HG03039 (cell line): ENCODE measurements around the gene GALNS.

Experiments
- ATAC-seq: cut with Tn5 transposase; IDR thresholded peaks from one replicate; pipeline ENCODE4 v1.9.1; 2021; ENCODE audit warnings: mild to moderate bottlenecking, moderate library complexity; ENCODE audit not compliant: unreplicated experiment

The GALNS gene

GRCh38 chr16:88820385-88821025 lies 36.2 kb downstream of the GALNS start:
- ATAC-seq: no peak

DNA sequence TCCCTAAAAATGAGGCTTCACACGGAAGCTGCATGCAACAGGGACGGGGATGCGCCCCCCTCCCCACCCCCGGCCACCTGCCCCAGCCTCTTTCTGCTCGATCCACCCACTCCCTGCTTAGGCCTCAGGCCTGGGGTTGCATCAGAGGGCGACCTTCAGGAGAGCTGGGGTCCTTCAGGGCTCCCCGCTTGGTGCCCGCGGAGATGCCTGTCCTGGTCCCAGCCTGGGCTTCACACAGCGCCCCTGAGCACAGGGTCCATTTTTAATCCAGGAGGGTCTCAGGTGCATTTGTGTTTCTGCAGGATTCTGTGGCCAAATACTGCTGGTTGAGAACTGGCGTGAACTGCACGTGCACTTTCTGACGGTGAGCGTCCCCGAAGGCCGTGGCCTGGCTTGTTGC lies 37.6 kb downstream of the GALNS start:
- no peak for ATAC-seq

GRCh38 chr16:88818575-88818874 lies 38.2 kb downstream of the GALNS start:
- no peak for ATAC-seq

GRCh38 chr16:88817785-88818574 lies 38.8 kb downstream of the GALNS start:
- ATAC-seq: no peak

DNA sequence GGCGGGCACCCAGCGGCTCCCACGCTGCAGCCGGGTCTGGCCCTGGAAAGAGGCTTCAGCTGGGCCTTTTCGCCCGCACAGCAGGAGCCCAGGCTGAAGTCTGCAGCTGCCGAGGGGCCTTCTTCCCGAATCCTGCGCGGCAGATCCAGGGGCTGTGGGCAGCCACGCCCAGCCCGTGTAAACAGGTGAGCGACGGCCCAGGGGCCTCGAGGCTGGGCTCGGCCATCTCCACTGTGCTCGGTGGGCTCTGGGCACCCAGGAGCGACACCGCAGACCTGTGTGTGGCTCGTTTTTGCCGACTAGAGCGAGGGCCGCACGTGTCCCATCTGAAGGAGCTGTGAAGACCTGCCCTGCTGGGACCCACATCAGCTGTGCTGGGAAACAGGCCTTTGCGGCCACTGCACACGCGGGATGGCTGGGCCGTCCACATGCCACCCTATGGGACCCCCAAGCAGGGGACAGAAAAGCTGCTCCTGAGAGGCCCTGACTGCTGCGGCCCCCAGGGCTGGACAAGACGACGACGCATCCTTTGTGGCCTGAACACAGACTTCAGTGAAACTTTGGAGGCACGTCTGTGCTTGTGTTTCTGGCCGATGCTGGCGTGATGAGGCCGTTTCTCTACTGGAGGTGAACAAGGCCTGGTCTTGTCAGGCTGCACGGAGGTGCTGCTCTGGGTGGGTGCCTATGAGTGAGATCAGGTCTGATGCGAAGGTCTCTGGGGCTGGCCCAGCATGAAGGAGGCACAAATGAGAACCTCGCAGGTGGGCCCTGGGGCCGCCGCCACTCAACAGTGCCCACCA lies 39.8 kb downstream of the GALNS start:
- ATAC-seq: no peak

- no peak for ATAC-seq
Observed at GRCh38 chr16:88815901-88816589, 40.7 kb downstream of the GALNS start.

- ATAC-seq: no peak
Observed at GRCh38 chr16:88815227-88815626, 41.5 kb downstream of the GALNS start.

DNA sequence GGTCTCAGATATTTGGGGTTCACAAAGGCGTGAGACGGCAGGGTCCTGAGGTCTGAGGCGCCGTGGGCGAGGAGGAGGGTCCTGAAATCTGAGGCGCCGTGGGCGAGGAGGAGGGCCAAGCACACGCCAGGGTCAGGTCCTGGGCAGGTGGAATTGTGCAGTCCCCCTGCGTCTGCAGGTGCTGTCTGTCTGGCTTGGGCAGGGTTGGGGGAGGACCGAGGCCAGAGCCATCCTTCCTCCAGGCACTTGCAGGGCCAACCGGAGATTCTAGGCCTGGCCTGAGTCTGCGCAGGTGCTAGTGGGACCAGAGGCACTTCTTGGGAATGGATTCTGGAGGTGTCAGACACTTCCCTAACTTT lies 42.6 kb downstream of the GALNS start:
- ATAC-seq: no peak

DNA sequence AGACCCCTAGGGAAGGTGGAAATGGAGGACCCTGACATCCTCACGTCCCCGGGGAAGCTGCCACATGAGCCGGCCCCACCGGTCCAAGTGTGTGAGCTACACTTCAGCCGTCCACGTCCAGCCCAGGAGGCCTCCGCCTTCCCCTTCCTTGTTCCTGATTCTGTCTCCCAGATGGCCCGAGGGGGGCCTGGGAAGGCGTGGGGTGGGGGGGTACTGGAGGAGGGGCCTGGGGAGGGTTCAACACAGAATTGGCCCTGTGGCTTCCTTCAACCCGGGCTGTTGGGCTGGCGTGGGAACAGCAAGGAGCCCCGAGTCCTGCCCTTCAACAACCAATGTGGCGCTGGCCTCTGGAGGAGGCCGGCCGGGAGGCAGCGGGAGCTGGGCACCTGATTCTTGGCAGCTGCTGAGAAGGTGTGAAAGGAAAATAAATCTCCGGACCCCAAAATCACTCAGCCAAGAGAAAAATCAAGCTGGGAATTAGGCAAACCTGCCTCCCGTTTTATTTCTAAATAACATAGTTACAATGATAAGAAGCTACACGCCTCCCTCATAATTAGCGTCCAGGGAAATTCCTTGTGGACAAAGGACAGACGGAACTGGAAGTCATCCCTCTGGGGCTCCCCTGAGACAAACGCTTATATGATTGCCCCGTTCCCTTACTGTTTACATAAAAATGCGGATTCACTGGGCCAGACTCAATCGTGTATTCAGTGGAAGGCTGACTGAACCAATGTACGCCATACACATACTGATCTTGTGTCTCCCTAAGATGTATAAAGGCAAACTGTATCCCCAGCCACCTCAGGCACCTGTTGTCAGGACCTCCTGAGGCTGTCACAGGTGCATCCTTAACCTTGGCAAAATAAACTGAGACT lies 43.2 kb downstream of the GALNS start:
- no peak for ATAC-seq

- ATAC-seq: no peak
Observed at GRCh38 chr16:88812513-88813268, 44.1 kb downstream of the GALNS start.

- ATAC-seq: peak; percentile 60
Observed at GRCh38 chr16:88811769-88812512, 44.8 kb downstream of the GALNS start, which contains the start of gene APRT. Gene APRT, minus strand, starts transcription at chr16:88811928. Its CDS starts 29 bp downstream, at chr16:88811899.

GRCh38 chr16:88810912-88811768 lies 45.6 kb downstream of the GALNS start:
- ATAC-seq: peak; percentile 40

- no peak for ATAC-seq
Observed at GRCh38 chr16:88810166-88810911, 46.4 kb downstream of the GALNS start.

- ATAC-seq: no peak
Observed at GRCh38 chr16:88809676-88810165, 47.0 kb downstream of the GALNS start.

- ATAC-seq: no peak
Observed at GRCh38 chr16:88809068-88809675, 47.6 kb downstream of the GALNS start.

GRCh38 chr16:88807626-88808453 lies 48.9 kb downstream of the GALNS start:
- no peak for ATAC-seq
